GM19372 (cell line): ENCODE results near the gene MICAL2.

Experiments
- ATAC-seq: cut with Tn5 transposase; IDR thresholded peaks from one replicate; pipeline ENCODE4 v1.9.1; 2021; ENCODE audit warnings: mild to moderate bottlenecking, low read depth, moderate library complexity; ENCODE audit not compliant: unreplicated experiment

MICAL2 gene

GRCh38 chr11:12260731-12261521, 150.5 kb downstream of the MICAL2 start:
- ATAC-seq, result no peak

DNA sequence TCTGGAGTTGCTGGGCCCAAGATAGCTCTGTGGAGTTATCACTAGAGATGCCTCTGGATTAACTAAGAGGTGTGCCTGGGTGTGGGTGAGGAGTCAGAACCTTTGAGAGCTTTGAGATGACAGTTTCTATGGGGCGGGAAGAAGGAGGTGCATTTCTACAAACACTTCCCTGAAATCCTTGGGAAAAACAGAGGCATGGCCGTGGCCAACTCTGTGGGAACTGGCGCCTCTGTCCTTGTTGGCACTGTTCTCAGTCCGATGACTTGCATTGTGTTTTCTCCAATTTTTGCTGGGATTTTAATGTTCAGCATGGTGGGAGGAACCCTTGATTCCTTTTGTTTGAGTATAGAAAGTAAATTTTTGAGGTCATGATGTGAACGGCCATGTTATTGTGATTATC, 151.2 kb downstream of the MICAL2 start:
- no peak for ATAC-seq

GRCh38 chr11:12263141-12263693, 152.8 kb downstream of the MICAL2 start:
- no peak for ATAC-seq

DNA sequence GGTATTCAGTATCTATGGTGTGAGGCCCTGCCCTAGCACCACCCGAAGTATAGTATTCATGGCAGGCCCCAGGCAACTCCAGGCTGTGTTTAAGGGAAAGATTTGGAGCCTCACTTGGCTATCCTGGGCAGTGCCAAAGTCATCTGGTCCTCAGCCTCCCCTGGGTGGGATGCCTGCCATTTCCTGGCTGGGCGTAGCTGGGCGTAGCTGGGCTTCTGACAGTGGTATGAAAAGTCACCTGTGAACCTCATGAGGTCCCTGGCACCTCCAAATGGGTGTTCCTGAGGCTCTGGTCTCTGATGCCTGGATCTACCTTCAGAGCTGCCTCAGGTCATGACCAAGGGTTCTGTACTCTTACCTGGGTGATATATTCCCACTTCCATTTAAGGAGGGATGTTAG, 154.0 kb downstream of the MICAL2 start:
- ATAC-seq, result no peak

GRCh38 chr11:12266132-12266531, 155.7 kb downstream of the MICAL2 start:
- no peak for ATAC-seq

GRCh38 chr11:12266943-12267342, 156.6 kb downstream of the MICAL2 start:
- ATAC-seq, result no peak

DNA sequence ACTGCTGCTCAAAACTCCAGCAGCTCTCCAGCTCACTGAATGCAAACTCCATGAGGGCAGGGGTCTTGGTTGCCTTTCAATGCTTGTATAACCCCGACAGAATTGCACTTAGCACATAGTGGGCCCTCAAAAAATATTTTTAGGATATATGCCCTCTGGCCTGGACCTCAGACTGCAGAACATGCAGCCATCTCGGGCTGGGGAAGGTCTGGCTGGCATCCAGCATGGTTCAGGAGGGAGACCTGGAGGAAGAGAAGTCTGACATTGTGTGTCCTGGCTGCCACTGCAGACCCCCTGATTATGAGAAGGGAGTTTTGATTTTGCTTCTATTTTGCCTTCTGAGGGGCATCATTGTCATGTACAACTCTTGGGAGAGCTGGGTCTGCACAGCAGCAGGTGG, 157.5 kb downstream of the MICAL2 start:
- ATAC-seq, result no peak

GRCh38 chr11:12269104-12269441, 158.7 kb downstream of the MICAL2 start:
- ATAC-seq, result no peak

DNA sequence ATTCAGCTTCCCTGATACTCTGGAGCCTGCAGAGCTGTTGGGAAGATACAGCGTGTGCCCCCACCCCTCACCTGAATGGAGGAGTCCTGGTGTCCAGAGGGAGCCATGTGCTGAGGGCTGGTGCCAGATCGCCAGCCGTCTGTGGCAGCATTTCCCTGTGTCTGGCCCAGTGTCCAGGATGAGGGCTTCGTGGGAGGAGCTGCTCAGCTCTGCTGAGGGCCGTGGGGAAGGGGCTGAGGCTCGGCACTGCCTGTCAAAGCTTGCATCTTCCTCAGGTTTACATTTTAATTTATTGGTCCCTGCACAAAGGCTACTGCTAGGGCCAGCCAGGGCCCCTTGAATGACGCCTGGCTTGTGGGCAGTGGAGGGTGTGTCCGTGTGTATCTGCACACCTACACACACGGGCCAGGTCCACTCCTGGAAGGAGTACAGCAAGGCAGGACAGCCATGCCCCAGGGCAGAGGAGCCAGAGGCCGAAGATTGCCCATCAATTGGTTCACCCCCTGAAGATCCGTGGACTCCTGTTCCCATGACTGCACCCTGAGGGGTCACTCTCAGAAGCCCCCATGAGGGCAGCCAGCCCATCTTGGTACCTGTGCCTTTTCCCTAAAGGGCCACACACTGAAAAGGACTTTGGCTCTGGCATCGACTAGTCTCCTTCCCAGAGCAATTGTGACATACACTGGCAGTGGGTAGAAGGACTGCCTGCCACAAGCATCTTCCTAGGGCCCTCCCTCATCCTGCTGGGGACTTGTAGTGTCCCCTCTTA, 159.2 kb downstream of the MICAL2 start:
- no peak for ATAC-seq

DNA sequence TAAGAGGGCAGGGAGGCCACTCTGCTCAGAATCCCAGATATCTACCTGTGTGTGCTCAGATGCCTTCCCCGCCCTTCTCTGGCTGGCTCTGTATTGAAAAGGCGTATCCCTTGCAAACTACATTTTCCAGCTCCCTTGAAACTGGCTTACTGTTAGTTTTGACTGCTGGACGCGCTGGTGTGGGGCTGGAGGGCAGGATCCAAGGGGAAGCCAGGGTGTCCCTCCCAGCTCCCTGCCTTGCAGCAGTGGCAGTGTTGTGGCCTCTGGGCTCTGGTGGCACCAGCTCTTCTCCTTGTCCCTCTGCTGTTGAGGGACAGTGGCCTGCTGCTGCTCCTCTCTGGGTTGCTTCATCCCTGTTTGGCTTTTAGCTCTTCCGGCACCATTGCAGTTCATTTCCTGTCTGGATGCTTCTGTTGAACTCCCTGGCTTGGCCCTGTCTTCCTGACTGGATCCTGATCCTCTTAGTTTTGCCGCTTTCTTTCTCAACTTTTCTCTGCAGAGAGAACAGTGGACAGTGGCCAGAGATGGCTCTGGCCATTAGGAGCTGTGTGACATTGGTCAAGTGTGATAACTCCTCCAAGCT, 159.9 kb downstream of the MICAL2 start:
- no peak for ATAC-seq

- ATAC-seq, result no peak
Measured at GRCh38 chr11:12270817-12271216, 160.4 kb downstream of the MICAL2 start.

GRCh38 chr11:12271241-12271640, 160.9 kb downstream of the MICAL2 start:
- no peak for ATAC-seq

GRCh38 chr11:12271826-12272366, 161.5 kb downstream of the MICAL2 start:
- ATAC-seq, result no peak

- no peak for ATAC-seq
Measured at GRCh38 chr11:12272821-12273617, 162.6 kb downstream of the MICAL2 start.

DNA sequence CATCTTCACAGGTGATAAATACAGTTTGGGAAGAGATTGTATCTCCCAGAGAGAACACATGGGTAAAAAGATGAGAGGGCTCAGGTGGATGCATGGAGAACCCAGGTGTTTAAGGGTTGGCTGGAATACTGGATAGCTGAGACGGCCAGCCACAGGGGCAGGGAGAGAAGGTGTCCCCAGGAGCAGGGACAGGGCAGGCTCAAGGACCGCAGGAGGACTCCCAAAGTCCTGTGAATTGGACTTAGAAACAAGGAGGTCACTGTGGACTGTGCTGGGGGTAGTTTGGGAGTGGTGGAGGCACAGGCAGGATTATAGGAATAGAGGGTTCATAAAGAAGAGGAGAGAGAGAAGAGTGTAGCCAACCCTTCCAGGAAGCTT, 163.2 kb downstream of the MICAL2 start:
- no peak for ATAC-seq

- ATAC-seq, result no peak
Measured at GRCh38 chr11:12274056-12274455, 163.7 kb downstream of the MICAL2 start.

DNA sequence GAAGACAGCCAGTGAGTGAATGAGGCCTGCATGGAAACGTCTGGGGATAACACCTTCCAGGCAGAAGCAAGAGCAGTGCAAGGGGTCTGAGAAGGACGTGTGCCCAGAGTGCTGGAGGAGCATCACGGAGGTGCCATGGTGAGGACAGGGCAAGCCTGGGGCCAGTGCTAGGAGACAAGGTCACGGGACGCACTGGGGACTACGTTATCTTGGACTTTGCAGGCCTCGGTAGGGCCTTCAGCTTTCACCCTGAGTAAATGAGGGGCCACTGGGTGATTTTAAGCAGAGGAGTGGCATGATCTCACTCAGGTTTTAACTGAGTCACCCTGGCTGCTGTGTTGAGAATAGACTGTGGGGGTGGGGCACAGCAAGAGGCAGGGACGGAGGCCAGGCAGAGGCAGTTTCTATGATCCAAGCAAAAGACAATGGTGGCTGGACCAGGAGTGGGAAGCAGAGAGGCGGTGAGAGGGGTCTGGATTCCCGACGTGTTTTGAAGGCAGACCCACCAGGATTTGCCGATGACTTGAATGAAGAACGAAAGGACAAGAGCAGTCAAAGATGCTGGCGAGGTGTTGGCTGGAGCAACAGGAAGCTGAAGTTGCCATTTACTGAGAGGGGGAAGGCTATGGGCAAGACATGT, 164.3 kb downstream of the MICAL2 start:
- no peak for ATAC-seq

- no peak for ATAC-seq
Measured at GRCh38 chr11:12275818-12276217, 165.4 kb downstream of the MICAL2 start.

- ATAC-seq, result no peak
Measured at GRCh38 chr11:12276356-12276755, 166.0 kb downstream of the MICAL2 start.
